ENCODE measurements around the gene MT1B. TPM values are rescaled to one million over a fixed set of nuclear protein-coding genes. Genes with fewer than 3 reads are reported as not detected.
A peak's percentile ranks its signal among the peaks of the same experiment; 100 is the strongest.

The MT1B gene
- total and polyA plus RNA-seq, 2 of the 13 experiments (the other 11 are each of a cell fraction or from before 2014, with no cell fraction given): 0.89 TPM; not detected in 1

- no peak for TF ChIP-seq CHD4 (IDR thresholded peaks at IDR 0.05; ENCODE audit: borderline replicate concordance, low read length)
- no peak for TF ChIP-seq ZNF382 (CRISPR knock-in tag; IDR thresholded peaks at IDR 0.05; ENCODE audit: borderline replicate concordance)
- peak; percentile 52; the same call in 1 of the 2 replicates for TF ChIP-seq RAD21 (CRISPR knock-in tag; IDR thresholded peaks at IDR 0.05)
- no peak for TF ChIP-seq ZFYVE20 (CRISPR knock-in tag; IDR thresholded peaks at IDR 0.05; ENCODE audit: borderline replicate concordance, low read depth)
- TF ChIP-seq BORCS8-MEF2B (CRISPR knock-in tag; IDR thresholded peaks at IDR 0.05): peak; percentile 90
- TF ChIP-seq RBM39 (IDR thresholded peaks at IDR 0.05; ENCODE audit: low read depth, low read length, poor library complexity, severe bottlenecking): no peak
- 0 out of 2 replicates have a peak, but pooled peaks have one; percentile 28 for TF ChIP-seq ZNF784 (CRISPR knock-in tag; IDR thresholded peaks at IDR 0.05; ENCODE audit: borderline replicate concordance)
- 0 out of 2 replicates have a peak, but pooled peaks have one; percentile 6 for TF ChIP-seq FOXP4 (CRISPR knock-in tag; IDR thresholded peaks at IDR 0.05)
- 0 out of 2 replicates have a peak, but pooled peaks have one; percentile 44 for TF ChIP-seq KDM3A (CRISPR knock-in tag; IDR thresholded peaks at IDR 0.05; ENCODE audit: low read depth)
- peak; percentile 22; the same call in 1 of the 2 replicates for TF ChIP-seq HES4 (CRISPR knock-in tag; IDR thresholded peaks at IDR 0.05; ENCODE audit: borderline replicate concordance)
- TF ChIP-seq ZNF850 (CRISPR knock-in tag; conservative IDR thresholded peaks at IDR 0.05): no peak
- TF ChIP-seq NAIF1 (CRISPR knock-in tag; IDR thresholded peaks at IDR 0.05; ENCODE audit: borderline replicate concordance): peak; percentile 72
- peak; percentile 29; the same call in 1 of the 2 replicates for TF ChIP-seq MXD1 (CRISPR knock-in tag; IDR thresholded peaks at IDR 0.05)
- TF ChIP-seq SNAPC4 (CRISPR knock-in tag; IDR thresholded peaks at IDR 0.05): no peak
- TF ChIP-seq HNRNPL (IDR thresholded peaks at IDR 0.05; ENCODE audit: low read depth, low read length): peak; percentile 61; the same call in 1 of the 2 replicates
- TF ChIP-seq ZNF34 (CRISPR knock-in tag; IDR thresholded peaks at IDR 0.05; ENCODE audit: borderline replicate concordance): no peak
- no peak for TF ChIP-seq ZUFSP (CRISPR knock-in tag; IDR thresholded peaks at IDR 0.05; ENCODE audit: borderline replicate concordance)
These were observed 26.3 kb upstream of the MT1B start, which contains the start of gene MT1E (continued) for GRCh38 chr16:56625140-56625942.
